ENCODE measurements around the gene ZFYVE27. TPM values are rescaled to one million over a fixed set of nuclear protein-coding genes. Genes with fewer than 3 reads are reported as not detected.

Gene ZFYVE27
- total RNA-seq, 1 experiment from 2014 or later: 31.7 TPM

DNA sequence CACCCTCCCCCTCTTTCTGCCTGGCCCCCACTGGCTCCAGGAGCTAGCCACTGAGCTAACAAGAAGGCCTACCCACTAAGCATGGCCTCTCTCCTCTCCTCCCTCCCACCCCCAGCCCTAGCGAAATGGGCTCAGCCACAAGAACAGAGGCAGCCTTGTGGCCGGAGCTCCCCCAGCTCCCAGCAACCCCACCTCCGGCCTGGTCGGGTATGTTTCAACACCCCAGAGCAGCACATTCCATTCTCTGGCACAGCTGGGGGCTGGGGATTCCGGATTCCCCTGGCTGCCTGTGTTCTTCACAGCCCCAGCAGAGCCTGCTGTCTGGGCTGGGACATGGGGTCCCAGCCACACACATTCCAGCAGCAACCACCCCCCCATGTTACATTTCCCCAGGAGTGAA lies 25.9 kb downstream of the ZFYVE27 start:
- H3K4me1 ChIP-seq (ENCODE audit: insufficient read depth, low read length, poor library complexity, severe bottlenecking): no peaks in the 10 kb centered on the region
- no peak overlapping the region for H3K4me3 ChIP-seq (ENCODE audit: low read depth, low read length, poor library complexity, severe bottlenecking)
- TF ChIP-seq EZH2 (IDR thresholded peaks at IDR 0.05; ENCODE audit: borderline replicate concordance, low read depth, low read length, poor library complexity, severe bottlenecking): no peak
- TF ChIP-seq CTCF (conservative IDR thresholded peaks at IDR 0.05; ENCODE audit: low read depth, low read length): no peak
- H3K9me3 ChIP-seq (ENCODE audit: low read depth, low read length, poor library complexity, severe bottlenecking): no peaks in the 10 kb centered on the region
- peaks cover 7% of the 10 kb centered on the region for H3K36me3 ChIP-seq (ENCODE audit: insufficient read depth, low read length, poor library complexity, severe bottlenecking)
- POLR2A ChIA-PET (ENCODE audit: low non-redundant PET): no interaction called here
- intact Hi-C loops (cut with micrococcal nuclease; ENCODE audit: unreplicated experiment): no loop called here
- DNase-seq (ENCODE audit: low spot score): no peak
- H3K27me3 ChIP-seq (replicated peaks; ENCODE audit: insufficient read depth, low read depth, low read length, poor library complexity): no peaks in the 10 kb centered on the region
- H3K27ac ChIP-seq (ENCODE audit: low read depth, low read length, poor library complexity, severe bottlenecking): no peak overlapping the region
- no TSS peak for BruUV-seq (replicated peaks)
- CTCF ChIA-PET: no interaction called here

DNA sequence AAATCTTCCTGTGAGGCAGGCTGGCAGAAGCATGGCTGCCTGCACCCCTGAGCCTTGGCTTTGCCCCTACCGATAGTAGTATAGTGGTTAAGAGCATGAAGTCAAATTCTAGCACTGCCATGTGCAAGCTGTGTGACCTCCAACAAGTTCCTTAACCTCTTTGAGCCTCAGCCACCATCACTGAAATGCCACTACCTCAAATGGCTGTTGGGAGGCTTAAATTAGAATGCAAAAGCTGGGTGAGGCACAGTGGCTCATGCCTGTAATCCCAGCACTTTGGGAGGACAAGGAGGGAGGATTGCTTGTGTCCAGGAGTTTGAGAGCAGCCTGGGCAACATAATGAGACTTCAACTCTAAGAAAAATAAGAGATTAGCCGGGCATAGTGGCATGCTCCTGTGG lies 26.5 kb downstream of the ZFYVE27 start:
- TF ChIP-seq EZH2 (IDR thresholded peaks at IDR 0.05; ENCODE audit: borderline replicate concordance, low read depth, low read length, poor library complexity, severe bottlenecking) (no peak), CTCF (conservative IDR thresholded peaks at IDR 0.05; ENCODE audit: low read depth, low read length) (no peak)
- intact Hi-C loops (cut with micrococcal nuclease; ENCODE audit: unreplicated experiment): no loop called here
- no TSS peak for BruUV-seq (replicated peaks)
- CTCF ChIA-PET: interaction anchor here (0.7 kb wide), 1 partner anchor 1785 kb away, joined by 16 read pairs; no protein-coding TSS in a partner anchor
- Histone ChIP-seq H3K4me3 (ENCODE audit: low read depth, low read length, poor library complexity, severe bottlenecking) (no peak overlapping the region), H3K4me1 (ENCODE audit: insufficient read depth, low read length, poor library complexity, severe bottlenecking) (no peaks in the 10 kb centered on the region), H3K27me3 (replicated peaks; ENCODE audit: insufficient read depth, low read depth, low read length, poor library complexity) (no peaks in the 10 kb centered on the region), H3K9me3 (ENCODE audit: low read depth, low read length, poor library complexity, severe bottlenecking) (no peaks in the 10 kb centered on the region), H3K27ac (ENCODE audit: low read depth, low read length, poor library complexity, severe bottlenecking) (no peak overlapping the region), H3K36me3 (ENCODE audit: insufficient read depth, low read length, poor library complexity, severe bottlenecking) (peaks cover 7% of the 10 kb centered on the region)
- POLR2A ChIA-PET (ENCODE audit: low non-redundant PET): no interaction called here
- no peak for DNase-seq (ENCODE audit: low spot score)

GRCh38 chr10:97763947-97764346 lies 27.0 kb downstream of the ZFYVE27 start:
- BruUV-seq (replicated peaks): no TSS peak

More at GRCh38 chr10:97763947-97764346, 27.0 kb downstream of the ZFYVE27 start:
- DNase-seq (ENCODE audit: low spot score): no peak
- no peaks in the 10 kb centered on the region for H3K9me3 ChIP-seq (ENCODE audit: low read depth, low read length, poor library complexity, severe bottlenecking)
- H3K27me3 ChIP-seq (replicated peaks; ENCODE audit: insufficient read depth, low read depth, low read length, poor library complexity): no peaks in the 10 kb centered on the region
- TF ChIP-seq EZH2 (IDR thresholded peaks at IDR 0.05; ENCODE audit: borderline replicate concordance, low read depth, low read length, poor library complexity, severe bottlenecking) (no peak), CTCF (conservative IDR thresholded peaks at IDR 0.05; ENCODE audit: low read depth, low read length) (no peak)
- ChIA-PET POLR2A (ENCODE audit: low non-redundant PET) (no interaction called here), CTCF (interaction anchor here (0.7 kb wide), 1 partner anchor 1785 kb away, joined by 16 read pairs; no protein-coding TSS in a partner anchor)
- H3K4me3 ChIP-seq (ENCODE audit: low read depth, low read length, poor library complexity, severe bottlenecking): no peak overlapping the region
- intact Hi-C loops (cut with micrococcal nuclease; ENCODE audit: unreplicated experiment): no loop called here
- H3K27ac ChIP-seq (ENCODE audit: low read depth, low read length, poor library complexity, severe bottlenecking): no peak overlapping the region
- peaks cover 7% of the 10 kb centered on the region for H3K36me3 ChIP-seq (ENCODE audit: insufficient read depth, low read length, poor library complexity, severe bottlenecking)
- H3K4me1 ChIP-seq (ENCODE audit: insufficient read depth, low read length, poor library complexity, severe bottlenecking): no peaks in the 10 kb centered on the region

Data from A673 (cell line).